Adrenal gland (tissue), 12 donors: ENCODE measurements around the gene STXBP2. TPM values are rescaled to one million over a fixed set of nuclear protein-coding genes. Genes with fewer than 3 reads are reported as not detected.
A peak's percentile ranks its signal among the peaks of the same experiment; 100 is the strongest.

Source experiments
- DNase-seq, 7 donors: peaks; one replicate each; pipeline ENCODE4 v3.0.0-alpha.2; 2019 to 2020
- H3K27ac ChIP-seq, 5 donors: fragments of 200-600 bp; sonication (generic) in 4 of 5; 1 replicate in 3 of 5; 2 replicates in 2 of 5; pipeline versions ENCODE4 v1.5.1 to v1.8.0; 2016 to 2020; ENCODE audit warnings: mild to moderate bottlenecking in 1 of 5
- H3K27me3 ChIP-seq: fragments of 200-600 bp; 2 replicates; pipeline ENCODE4 v1.8.0; 2021
- H3K36me3 ChIP-seq, 2 donors: fragments of 200-600 bp; replicated peaks in 1 of 2; 1 replicate in 1 of 2; 2 replicates in 1 of 2; pipeline versions ENCODE4 v1.5.1 to v1.8.0; 2018 to 2022
- H3K4me1 ChIP-seq, 2 donors: fragments of 200-600 bp; replicated peaks in 1 of 2; 1 replicate in 1 of 2; 2 replicates in 1 of 2; pipeline versions ENCODE4 v1.5.1 to v1.8.0; 2018 to 2021
- H3K4me3 ChIP-seq, 4 donors: fragments of 200-600 bp; sonication (generic) in 3 of 4; one replicate each; pipeline ENCODE4 v1.5.1; 2016 to 2018
- H3K9me3 ChIP-seq, 3 donors: fragments of 200-600 bp; sonication (generic) in 1 of 3; replicated peaks in 1 of 3; 1 replicate in 2 of 3; 2 replicates in 1 of 3; pipeline versions ENCODE4 v1.5.1 to v1.8.0; 2016 to 2021
- POLR2A ChIP-seq, 2 donors: fragments of 450-650 bp; IDR thresholded peaks; one replicate each; pipeline ENCODE4 v1.6.1; 2017; ENCODE audit warnings: antibody characterized with exemption in 2 of 2, mild to moderate bottlenecking in 2 of 2, moderate library complexity in 1 of 2
- WGBS, 4 donors: extraction: QIAGEN DNeasy Blood & Tissue Kit in 2 of 4; methylation state at CpG; one replicate each; pipeline versions ENCODE4 v1.1.5 to v1.1.7; 2013 to 2017; 5-methylcytosine and 5-hydroxymethylcytosine counted together
- intact Hi-C, 2 donors: fragments of 100-400 bp; cut with DNase I; formaldehyde crosslinking; loops; one replicate each; pipeline versions ENCODE4 v1.14.1 to v1.15.0; 2022 to 2023
- polyA plus RNA-seq, 3 donors: library from polyadenylated mRNA; stranded (reverse); fragments of 200-250 nt in 2 of 3; fragments of 350-450 nt in 1 of 3; fragmentation: Illumina TruSeq in 1 of 3; extraction: RNeasy Lipid Tissue Mini Kit (QIAGEN cat#74804) in 1 of 3; gene quantifications; one replicate each; pipeline ENCODE4 v1.2.3, GENCODE V29; 2013 to 2014
- total RNA-seq, 9 donors: library from RNA; depleted of rRNA in 4 of 9; stranded (reverse); fragments of >200 nt in 4 of 9; fragments of 120-200 nt in 1 of 9; fragmentation: NEBNext Ultra II Directional in 1 of 9; extraction: Animal tissue kit (Norgen Biotek cat#: 25700) in 1 of 9; gene quantifications; one replicate each; pipeline versions ENCODE4 v1.1.0 to v1.2.4, GENCODE V29; 2013 to 2023
- TF ChIP-seq, protein P1 (sequence below), 6 experiments: fragments of 450-650 bp in 4 of 6; fragments of 200-600 bp in 2 of 6; sonication (generic) in 1 of 6; IDR thresholded peaks; 1 replicate in 5 of 6; 2 replicates in 1 of 6; pipeline versions ENCODE4 v1.5.1 to v1.8.0; 2016 to 2021; ENCODE audit warnings: antibody characterized with exemption in 6 of 6, mild to moderate bottlenecking in 2 of 6, moderate library complexity in 1 of 6
- donor health status: healthy with polysubstance abuse.
- donor health status: Bipolar disorder and iron deficiency.
- donor health status: DM: yes; HTN: yes; CAD: no.
- donor health status: DM: no; HTN: no; CAD: no.
- donor health status: DM: no; HTN: no; CAD: no.
- donor health status: DM: yes; HTN: yes; CAD: no.

STXBP2 gene
- total and polyA plus RNA-seq, 12 donors: 12.2 to 121 (median 40.3) TPM

DNA sequence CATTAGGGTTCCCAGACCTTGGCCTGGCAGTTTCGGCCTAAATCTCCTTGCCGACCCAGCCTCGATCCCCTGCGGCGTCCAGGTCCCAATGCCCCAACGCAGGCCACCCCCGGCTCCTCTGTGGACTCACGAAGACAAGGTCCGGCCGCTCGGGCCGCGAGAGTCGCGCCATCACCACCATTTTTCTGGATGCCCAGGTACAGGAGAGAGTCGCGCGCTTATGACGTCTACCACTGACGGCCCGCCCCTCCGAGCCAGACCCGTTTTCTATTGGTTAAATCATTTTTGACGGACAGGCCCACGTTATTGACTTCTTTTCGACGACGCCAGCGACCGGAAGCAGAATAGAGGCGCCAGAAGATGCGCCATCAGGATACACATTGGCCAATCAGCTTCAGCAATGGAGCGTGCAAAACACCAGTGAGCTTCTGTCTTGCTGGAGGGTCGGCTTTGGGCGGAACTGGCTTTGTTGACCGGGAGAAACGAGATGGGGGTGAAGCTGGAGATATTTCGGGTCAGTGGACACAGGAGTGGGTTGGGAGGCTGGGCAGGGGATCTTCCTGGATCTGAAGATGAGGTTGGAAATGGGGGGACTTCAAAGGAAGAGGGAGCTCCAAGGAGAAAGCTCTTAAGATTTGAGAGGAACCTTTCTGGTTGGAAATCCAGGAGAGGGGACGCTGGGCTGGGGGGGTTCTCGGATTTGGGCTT, 7.4 kb upstream of the STXBP2 start, which contains the start of the genes PET100 and XAB2:
Gene PET100, plus strand, starts transcription at position 447 of the 708 bp plus-strand sequence. Its CDS starts 41 bp downstream, at position 488.
Gene XAB2, minus strand, starts transcription at position 199 of the 708 bp plus-strand sequence. Its CDS starts 18 bp downstream, at position 181.
- peak in 1 of 2 donors; percentile 65 for TF ChIP-seq POLR2A (IDR thresholded peaks at IDR 0.05)
- TF ChIP-seq, protein P1, sequence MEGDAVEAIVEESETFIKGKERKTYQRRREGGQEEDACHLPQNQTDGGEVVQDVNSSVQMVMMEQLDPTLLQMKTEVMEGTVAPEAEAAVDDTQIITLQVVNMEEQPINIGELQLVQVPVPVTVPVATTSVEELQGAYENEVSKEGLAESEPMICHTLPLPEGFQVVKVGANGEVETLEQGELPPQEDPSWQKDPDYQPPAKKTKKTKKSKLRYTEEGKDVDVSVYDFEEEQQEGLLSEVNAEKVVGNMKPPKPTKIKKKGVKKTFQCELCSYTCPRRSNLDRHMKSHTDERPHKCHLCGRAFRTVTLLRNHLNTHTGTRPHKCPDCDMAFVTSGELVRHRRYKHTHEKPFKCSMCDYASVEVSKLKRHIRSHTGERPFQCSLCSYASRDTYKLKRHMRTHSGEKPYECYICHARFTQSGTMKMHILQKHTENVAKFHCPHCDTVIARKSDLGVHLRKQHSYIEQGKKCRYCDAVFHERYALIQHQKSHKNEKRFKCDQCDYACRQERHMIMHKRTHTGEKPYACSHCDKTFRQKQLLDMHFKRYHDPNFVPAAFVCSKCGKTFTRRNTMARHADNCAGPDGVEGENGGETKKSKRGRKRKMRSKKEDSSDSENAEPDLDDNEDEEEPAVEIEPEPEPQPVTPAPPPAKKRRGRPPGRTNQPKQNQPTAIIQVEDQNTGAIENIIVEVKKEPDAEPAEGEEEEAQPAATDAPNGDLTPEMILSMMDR (IDR thresholded peaks at IDR 0.05): no peak
- Histone ChIP-seq H3K27ac (peak within 1 kb of the TSS in 4 of 5 donors; percentile 57 to 86 (median 82)), H3K36me3 (peaks cover 0 to 15% of the 10 kb centered on the region in 2 donors), H3K4me3 (peak within 1 kb of the TSS; percentile 63 to 94 (median 78)), H3K27me3 (no peaks in the 10 kb centered on the region), H3K9me3 (no peaks in the 10 kb centered on the region), H3K4me1 (peaks cover 21 to 24% of the 10 kb centered on the region in 2 donors)
- intact Hi-C loops: no loop called here
- WGBS, 4 donors: 0 to 1% (median 0%) methylated on average over 19 to 40 of the region's 40 CpGs
- peak; percentile 96 to 100 (median 99) for DNase-seq

DNA sequence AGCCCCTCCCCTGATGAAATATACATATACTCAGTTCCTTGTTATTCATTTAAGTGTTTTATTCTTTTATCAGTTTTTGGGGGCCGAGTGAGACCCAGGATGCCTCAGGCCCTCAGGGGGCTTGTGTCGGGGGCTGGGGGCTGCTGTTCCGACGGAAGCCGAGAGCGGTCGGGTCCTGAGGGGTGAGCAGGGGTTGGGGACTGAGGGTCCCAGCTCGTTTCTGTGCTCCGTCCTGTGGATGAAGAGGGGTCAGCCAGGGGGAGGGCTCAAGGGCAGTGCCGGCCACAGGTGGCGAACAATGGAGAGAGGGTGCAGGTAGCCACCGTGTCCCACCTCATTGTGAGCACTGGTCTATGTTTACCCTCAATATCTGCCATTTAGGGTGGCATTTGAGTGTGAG, 5.3 kb upstream of the STXBP2 start:
- H3K4me1 ChIP-seq: peaks cover 22 to 26% of the 10 kb centered on the region in 2 donors
- no peak overlapping the region for H3K4me3 ChIP-seq
- H3K36me3 ChIP-seq: no peaks in the 10 kb centered on the region
- TF ChIP-seq, protein P1 (IDR thresholded peaks at IDR 0.05): no peak
- TF ChIP-seq POLR2A (IDR thresholded peaks at IDR 0.05): no peak
- DNase-seq: no peak
- no peaks in the 10 kb centered on the region for H3K9me3 ChIP-seq
- intact Hi-C loops: no loop called here
- no peak overlapping the region for H3K27ac ChIP-seq
- 83 to 91% (median 88%) methylated on average over 11 to 12 of the region's 12 CpGs for WGBS, 4 donors
- no peaks in the 10 kb centered on the region for H3K27me3 ChIP-seq

DNA sequence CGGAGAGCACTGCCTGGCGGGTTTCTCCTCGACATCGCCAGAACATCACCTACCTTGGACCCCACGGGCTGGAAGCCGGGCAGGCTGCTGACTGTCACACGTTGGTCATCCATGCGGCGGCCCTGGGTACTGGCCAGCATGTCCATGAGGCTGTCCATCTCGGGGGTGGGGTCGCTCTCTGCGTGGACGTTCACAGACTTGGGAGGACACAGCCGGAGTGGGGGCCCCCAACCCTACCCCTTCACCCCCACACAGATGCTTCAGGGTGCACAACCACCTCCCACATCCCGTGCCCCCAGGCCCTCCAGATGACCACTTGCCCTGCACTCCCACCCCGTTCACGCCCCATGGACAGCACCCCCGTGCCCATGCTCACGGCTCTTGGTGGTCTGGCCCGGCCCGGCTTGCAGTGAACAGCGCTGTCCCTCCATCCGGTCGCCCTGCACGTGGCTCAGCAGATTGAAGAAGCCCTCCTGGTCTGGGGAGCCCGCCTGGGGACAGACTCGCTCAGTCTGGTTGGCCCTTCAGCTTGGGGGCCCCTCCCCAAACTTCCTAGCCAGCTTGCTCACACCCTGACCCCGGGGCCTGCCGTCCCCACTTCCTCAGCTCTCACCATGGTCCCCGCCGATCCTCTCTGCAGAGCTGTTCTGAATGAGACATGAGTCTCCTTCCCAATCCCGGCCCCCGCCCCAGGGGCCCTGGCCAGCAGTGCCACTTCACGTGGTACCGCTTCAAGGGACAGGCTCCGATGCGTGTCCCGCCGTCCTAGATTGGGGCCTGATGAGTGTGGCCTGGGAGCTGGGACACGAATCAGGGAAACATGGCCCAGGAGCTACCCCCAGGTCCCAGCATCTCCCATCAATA, 4.3 kb upstream of the STXBP2 start:
- Histone ChIP-seq H3K36me3 (no peaks in the 10 kb centered on the region), H3K4me3 (no peak overlapping the region), H3K27me3 (no peaks in the 10 kb centered on the region), H3K9me3 (no peaks in the 10 kb centered on the region), H3K4me1 (peaks cover 24 to 27% of the 10 kb centered on the region in 2 donors), H3K27ac (no peak overlapping the region)
- no peak for DNase-seq
- WGBS, 4 donors: 89 to 93% (median 92%) methylated on average over 19 to 40 of the region's 40 CpGs
- intact Hi-C loops: no loop called here
- TF ChIP-seq, protein P1 (IDR thresholded peaks at IDR 0.05): no peak
- TF ChIP-seq POLR2A (IDR thresholded peaks at IDR 0.05): no peak

DNA sequence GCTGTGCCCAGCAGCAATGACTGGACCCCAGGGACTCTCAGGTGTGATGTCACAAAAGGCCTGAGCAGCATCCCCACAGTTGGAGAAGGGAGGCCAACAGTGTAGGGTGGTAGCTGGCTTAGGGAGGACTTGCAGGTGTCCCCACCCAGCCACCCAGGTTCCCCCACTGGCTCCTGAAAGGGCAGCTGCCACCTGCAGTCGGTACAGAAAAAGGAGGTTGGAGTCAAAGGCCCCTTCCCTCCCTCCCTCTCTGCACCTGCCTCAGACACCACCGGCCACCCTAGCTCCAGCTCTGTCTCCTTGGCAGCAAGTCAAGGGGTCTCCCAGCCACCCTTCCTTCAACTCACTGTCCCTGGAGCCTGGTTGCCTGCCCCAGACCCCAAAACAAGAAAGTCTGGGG, 3.2 kb upstream of the STXBP2 start, which contains the start of gene PCP2:
Gene PCP2, minus strand, starts transcription at position 22 of the 400 bp plus-strand sequence. CDS start 262 bp downstream, outside the sequence.
- H3K4me3 ChIP-seq: no peak within 1 kb of the TSS
- DNase-seq: no peak
- no peaks in the 10 kb centered on the region for H3K27me3 ChIP-seq
- peaks cover 16 to 18% of the 10 kb centered on the region in 2 donors for H3K4me1 ChIP-seq
- no peaks in the 10 kb centered on the region for H3K36me3 ChIP-seq
- H3K9me3 ChIP-seq: no peaks in the 10 kb centered on the region
- 35 to 78% (median 70%) methylated on average over 1 to 2 of the region's 2 CpGs; no CpG with 5 or more reads in 1 of the 4 donors for WGBS, 4 donors
- no peak within 1 kb of the TSS for H3K27ac ChIP-seq
- intact Hi-C loops: no loop called here
- TF ChIP-seq POLR2A (IDR thresholded peaks at IDR 0.05): no peak
- TF ChIP-seq, protein P1 (IDR thresholded peaks at IDR 0.05): no peak
